GM18867 (cell line): ENCODE measurements around the gene BAHD1.

Experiments
- ATAC-seq: cut with Tn5 transposase; IDR thresholded peaks from one replicate; pipeline ENCODE4 v1.9.1; 2021; ENCODE audit warnings: mild to moderate bottlenecking, moderate library complexity; ENCODE audit not compliant: unreplicated experiment

Gene BAHD1

DNA sequence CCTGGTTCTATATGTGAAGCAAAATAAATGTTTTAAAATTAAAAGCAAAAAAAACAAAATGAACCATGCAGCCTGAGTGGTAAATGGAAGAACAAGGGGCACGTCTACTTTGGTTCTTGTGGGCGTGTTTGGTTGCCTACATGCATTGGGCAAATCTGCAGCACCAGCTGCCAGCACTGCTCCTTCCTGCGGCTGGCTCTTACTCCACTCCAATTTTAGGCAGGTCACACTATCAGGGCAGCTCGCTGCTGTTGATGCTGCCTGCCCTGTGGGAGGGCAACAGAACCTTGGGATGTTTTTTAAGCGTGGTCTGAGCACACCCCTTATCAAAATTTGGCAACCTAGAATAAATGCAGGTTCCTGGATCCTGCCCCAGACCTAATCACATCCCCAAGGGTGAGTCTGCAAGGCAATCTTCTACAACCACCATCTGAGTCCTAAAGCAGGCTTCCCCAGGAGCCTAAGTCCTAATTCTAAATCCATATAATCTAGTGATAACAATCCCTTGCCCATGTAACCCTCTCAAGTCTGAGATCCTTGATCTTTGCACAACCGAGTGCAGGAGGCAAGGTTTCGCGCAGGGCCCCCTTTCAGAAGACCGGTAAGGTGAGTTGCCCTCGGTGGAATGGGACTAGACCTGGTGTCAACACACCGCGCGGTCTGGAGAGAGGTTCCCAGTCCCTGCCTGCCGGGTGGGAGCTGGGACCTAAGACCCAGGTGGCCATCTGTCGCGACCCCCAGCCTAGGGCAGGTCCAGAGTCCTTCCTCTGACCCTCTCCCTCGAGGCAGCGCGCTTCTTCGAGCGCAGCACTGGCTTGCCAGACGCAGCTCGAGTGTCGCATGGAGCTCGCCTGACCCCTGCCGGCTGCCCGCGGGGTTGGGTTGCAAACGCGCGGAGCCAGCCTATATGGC is 19.3 kb upstream of the BAHD1 start:
- peak; percentile 86 for ATAC-seq

DNA sequence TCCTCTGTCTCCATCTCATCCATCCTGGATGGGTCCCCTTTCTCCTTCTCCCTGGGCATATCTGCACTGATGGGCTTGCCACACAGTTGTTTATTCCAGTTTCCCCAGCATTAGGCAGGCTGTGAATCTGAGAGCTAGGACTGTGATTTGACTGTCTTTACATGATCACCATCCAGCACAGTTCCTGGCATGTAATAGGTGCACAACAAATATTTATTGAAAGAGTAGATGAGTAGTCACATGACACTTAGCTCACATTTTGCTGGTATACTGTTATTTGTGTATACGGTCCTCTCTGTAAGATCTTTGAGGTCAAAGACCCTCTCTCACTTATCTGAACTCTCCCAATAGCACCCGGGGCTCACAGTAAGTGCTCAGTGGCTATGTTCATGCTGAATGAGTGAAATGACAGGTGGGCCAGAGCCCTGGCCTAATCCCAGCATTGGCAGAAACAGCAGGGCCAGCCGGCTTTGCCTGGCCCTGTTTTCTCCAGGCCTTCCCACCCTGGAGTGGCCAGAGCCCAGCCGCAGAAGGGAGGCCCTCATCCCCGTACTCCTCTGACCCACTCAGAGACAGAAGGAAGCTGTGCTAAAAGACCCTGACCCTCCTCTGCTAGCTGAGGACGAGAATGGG is 16.2 kb upstream of the BAHD1 start:
- no peak for ATAC-seq

DNA sequence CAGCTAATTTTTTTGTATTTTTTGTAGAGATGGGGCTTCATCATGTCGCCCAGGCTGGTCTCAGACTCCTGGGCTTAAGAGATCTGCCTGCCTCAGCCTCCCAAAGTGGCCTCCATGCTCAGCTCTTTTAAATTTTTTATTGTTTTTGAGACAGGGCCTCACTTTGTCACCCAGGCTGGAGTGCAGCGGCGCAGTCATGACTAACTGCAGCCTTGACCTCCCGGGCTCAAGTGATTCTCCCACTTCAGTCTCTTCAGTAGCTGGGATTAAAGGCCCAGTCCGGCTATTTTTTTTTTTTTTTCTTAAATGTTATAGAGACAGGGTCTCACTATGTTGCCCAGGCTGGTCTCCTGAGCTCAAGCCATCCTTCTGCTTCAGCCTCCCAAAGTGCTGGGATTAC is 15.1 kb upstream of the BAHD1 start:
- no peak for ATAC-seq

DNA sequence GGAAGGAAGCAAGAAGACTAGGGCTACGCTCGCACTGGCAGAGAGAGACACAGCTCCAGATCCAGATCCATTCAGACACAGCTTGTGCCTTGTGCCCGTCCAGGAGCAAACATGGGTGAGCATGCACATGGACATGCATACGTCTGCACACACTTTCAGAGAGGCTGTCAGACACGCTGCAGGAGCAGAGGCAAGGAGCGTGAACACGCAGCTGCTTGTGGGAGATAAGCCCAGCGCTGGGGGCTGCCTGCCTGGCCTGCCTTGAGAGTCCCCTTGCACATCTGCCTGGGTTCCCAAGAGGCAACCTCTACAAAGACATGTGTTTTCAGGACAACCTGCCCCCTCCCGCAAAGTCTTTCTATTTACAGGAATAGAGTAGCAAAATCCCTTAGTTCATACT is 13.6 kb upstream of the BAHD1 start:
- no peak for ATAC-seq

DNA sequence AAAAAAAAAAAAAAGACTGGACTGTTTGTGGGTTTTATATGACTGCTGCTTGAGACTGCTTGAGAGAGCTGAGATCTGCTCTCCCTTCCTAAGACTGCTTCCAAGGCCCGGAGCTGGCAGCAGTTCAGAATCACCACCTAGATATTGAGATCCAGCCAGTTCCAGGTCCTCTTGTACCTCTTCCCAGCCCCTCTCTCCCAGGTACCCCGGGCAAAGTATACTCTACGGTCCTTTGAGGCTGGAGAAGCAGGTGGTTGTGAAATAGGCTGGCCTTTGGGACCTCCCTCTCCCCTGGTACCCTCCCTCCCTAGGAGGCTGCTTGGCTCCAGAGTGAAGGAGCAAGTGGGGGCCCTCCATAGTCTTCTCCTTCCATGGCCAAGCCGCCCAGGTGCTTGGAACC is 12.6 kb upstream of the BAHD1 start:
- no peak for ATAC-seq

DNA sequence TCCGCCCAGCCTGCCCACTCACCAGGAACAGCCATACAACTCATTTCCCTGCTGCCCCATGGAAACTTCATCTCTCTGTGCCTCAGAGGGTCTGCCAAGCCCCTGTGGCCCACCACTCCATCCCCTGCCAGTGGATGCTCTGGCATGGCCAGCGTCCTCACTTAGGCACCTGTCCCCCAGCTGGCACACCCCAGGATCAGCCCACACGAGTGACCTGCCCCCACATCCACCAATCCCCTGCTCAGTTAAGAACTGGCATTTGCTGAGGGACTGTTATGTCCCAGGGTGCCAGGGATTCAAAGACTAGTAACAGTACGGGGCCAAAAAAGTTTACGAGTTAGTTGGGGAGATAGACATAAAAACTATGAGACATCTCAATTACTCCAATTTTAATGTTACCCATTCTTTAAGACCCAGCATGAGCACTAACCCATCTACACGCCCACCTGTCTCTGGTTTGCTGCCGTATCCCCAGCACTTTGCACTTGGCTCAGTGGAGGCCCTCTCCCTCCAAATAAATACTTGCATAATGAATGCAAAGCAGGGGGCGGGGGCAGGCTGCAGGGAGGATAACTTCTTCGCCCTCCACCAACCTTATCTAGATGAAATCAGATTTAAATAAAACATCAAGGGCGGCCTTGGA is 11.6 kb upstream of the BAHD1 start:
- ATAC-seq, result no peak

DNA sequence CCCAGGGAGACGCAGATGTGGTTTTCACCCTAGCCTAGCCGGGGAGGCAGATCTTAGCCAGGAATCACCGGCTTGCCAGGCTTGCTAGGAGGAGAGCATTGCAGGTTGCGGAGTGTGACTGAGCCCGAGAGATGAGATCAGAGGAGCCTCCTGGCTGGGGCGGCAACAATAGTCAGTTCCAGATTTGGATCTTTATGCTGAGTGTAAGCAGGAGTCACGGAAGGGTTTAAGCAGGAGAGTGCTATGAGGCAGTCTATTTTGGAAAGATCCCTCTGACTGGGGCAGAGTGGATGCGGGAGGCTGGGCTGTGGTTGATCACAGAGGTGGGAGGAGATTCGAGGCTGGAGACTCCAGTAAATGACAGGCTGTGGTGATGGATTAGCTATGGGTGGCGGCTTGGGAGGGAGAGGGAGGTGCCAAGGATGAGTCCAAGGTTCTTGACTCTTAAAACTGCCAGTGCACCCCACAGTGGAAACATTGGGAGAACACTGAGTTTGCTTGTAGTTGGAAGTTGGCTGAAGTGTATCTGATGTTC is 10.4 kb upstream of the BAHD1 start:
- ATAC-seq, result no peak

DNA sequence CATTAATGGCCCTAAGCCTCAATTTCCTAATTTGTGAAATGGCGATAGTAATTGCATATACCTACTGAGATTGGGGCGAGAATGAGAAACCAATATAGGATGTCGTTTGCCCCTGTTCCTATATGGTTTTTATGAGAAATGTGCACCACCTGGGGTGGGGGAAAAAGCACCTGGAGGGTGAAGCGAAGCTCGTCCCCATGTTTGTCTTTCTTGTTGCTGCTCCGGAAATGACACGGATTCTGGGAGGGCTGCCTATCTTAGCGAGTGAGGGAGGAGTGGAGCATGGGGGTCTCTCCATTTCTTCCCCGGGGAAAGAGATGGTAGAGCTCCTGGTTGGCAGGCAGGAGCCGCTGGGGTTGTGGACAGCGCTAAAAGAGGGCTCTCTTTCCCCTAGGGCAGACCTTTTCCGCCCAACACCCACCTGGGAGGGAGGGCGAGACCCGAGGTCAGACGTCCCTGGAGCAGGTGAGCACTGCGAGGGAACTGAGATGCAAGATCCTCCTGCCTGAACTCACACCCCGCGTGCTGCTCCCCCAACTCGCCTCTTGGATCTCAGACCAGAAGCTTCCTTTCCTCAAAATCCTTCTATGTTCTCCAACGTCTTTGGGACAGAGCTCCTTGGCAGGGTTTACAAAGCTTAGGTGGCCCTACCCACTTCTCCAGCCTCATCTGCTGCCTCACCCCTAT is 5.6 kb upstream of the BAHD1 start:
- ATAC-seq, result no peak

DNA sequence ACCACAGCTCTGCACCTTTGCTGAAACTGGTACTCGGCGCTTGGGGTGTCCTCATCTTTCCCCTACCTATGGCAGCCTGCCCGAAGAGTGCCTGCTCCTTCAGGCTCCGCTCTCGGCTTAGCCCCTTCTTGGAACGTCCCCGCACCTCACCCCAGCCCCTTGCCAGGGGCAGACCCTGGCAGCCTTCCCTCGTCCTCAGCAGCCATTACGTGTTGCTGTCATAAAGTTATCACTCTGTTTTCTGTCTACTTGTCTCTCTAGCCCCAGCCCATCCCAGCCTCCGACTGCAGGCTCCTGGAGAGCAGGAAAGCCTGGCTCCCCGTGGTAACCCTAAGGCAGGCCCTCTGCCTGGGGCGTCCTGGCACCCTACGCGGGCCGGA is 5.1 kb upstream of the BAHD1 start:
- ATAC-seq, result no peak

DNA sequence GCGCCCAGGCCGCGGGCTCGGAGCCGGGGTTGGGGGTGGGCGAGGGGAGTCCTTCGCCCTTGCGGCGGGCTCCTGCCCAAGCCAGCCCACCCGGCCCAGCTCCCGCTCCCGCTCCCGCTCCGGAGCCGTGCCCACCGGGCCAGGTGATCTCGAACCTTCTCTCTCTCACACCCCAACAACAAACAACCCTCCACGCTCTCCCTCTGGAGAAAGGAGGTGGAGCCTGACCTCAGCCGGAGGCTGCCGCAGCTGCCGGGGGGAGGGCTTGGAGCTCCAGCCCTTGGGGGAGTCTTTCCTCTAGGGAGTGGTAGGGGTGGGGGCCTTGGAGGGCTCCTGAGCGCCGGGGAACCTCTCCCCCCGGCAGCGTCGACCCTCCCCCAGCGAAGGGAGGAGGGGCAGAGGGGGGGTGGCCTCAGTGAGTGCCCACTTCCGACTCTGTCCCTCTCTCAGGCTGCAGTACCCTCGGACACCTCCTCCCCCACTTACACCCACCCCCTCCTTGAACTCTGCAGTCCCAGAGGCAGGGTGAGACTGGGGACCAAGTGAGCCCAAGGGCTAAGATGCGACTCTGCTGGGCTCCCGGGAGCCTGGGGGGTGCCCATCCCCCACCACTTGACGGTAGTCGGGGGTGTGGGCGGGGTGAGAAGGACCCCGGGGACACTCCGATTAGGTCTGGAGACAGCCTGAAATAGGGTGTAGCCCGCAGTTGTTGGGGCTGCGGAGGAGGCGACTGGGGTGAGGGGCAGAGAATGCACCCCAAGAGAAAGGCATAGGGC is 4.4 kb upstream of the BAHD1 start:
- no peak for ATAC-seq

DNA sequence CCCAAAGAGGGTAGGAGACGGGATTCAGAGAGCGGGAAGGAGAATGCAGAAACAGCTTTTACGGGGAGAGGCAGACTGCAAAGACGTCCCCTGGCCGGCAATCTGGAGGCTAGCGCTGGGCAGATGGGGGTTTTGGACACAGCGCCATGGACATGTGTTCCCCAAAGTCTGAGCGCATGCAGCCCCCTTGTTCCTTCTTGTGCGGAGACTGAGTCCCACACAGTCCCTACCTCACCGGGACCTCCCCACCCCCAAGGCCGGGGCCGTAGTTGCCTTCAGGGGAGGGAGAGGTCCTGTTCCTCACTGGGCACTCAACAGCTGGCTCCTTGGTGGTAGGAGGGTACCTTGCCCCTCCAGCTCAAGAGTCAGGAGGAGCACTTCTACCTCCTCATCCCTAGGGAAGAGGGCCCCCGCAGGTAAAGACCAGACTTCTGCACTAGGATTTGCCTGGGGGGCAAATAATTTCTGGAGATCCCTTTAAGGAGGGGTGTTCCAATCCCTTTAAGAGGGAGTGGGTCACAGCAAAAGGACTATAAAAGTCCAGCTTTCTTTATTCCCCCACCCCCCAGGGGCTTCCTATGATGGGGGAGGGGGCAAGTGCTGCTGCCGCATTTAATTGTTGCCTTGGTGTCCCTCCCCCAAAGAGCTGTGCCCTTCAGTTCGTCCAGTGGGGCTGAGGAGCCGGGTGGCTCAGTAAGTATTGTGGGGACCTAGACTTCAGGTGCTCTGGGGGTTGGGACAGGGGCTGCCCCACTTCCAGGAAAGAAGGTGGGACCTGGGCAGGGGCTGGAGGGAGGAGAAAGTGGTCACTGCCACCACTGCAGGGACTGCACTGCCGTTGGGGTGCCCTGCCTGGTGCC is 3.6 kb upstream of the BAHD1 start:
- ATAC-seq, result no peak

DNA sequence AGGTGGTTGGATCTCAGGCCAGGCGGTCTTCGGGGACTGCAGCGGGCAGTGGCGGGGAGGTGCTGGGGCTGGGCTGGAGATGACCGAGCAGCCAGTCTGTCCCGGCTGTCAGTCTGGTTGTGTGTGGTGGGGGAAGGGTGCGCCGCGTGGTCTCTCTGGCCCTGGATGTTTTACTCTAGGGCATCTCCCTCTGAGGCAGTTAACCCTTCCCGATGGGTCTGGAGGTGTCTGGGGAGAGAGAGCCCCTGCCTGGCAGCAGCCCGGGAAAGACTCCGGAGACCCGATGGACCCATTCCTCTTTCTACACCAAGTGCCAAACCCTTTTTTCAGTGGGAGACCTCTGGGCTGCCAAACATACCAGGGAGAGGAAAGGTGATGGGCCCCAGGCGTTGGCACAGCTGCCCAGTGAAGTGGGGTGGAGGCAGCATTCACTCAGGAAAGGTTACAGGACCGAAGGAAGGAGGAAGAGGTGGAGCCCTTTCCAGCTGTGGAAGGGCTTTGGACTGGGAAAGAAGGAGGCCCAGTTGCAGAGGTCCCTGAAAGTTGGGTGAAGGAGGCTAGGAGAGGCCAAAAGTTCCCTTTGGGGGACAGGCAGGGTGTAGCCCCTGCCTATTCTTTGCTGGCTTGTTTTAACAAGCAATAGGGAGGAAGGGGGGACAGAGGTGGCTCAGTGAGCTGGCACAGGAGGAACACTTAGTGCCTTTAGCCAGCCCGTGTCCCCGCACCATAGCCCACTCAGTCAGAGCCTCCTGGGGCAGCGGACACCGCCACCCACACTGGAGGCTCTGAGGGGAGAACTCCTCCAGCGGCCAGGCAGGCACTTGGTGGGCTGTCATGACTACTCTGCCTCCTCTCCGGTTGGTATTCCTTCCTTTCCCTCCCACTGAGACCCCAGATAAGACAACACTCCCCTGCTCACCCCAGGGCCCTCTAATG is 2.7 kb upstream of the BAHD1 start:
- ATAC-seq, result no peak

DNA sequence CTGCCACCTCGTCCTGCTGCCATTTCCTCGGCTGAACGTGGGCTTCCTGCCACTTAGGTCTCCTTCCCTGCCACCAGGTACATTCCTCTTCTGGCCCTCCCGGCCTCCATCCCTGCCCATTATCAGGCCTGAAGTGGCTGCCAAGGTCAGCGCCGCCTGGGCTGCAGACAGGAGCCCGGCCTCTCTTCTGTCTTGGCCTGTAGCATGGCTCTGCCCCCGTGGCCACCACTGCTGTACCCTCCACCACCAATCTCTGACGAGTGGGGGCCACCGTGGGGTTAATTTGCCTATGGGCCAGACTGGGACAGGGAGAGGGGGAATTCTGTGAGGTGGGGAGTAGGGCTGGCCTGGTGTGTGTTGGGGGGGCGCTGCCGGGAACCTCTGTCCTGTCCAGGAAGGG is 2.0 kb upstream of the BAHD1 start:
- no peak for ATAC-seq

DNA sequence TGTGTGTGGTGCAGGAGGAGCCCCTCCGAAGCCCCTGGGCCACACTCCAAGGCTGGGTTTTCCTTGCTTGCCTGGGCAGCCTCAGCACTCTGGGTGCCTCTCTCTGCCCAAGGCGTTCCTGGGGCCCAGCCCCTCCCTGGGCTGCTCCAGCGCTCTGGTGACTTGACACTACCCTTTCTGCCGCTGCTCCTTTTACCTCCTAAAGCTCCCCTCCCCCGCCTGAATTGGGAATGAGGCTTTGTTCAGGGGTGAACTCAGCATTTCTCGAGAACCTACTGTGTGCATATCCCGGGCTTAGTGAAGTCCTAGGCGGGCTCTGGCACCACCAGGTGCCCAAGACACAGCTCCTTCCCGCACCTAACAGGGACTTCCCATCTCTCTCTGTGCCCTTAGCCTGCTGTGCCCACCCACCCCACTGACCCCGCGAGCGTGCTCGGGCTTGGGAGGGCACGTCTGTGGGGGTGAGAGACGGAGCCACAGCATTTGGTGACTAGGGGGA is 1.2 kb upstream of the BAHD1 start:
- no peak for ATAC-seq

DNA sequence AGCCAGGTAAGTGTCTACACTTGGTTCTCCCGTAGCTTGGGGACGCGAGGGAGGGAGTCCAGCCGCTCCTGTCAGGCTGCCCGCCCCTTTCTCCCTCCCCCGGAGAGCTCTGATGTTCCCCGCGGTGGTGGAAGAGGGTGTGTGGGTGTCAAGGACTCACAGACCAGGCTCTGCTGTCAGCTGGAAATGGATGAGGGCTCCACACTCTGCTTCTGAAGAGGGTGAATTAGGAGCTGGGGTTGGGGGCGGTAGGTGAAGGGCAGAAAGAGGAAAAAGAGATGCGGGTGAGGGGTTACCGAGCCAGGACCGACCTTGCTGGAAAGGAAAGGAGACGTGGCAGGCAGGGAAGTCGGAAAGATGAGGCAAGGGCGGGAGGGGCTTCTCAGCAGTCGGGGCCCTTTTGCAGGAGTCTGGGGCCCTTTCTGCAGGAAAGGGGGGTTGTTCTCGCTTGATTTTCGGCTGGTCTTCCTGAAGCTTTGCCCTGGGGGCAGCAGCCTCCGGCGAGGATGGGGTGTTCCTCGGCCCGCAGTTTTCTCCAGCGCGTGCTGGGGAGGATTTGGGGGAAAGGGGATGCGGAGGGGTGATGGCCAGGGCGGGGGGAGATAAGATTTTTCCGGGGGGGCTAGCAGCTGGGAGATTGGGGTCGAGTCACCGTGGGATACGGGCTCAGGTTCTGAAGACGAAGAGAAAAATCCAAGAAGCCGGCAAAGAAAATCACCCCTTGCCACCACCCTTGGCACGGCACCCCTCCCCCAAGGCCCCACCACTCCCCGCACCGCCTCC is 602 bp upstream of the BAHD1 start:
- no peak for ATAC-seq

DNA sequence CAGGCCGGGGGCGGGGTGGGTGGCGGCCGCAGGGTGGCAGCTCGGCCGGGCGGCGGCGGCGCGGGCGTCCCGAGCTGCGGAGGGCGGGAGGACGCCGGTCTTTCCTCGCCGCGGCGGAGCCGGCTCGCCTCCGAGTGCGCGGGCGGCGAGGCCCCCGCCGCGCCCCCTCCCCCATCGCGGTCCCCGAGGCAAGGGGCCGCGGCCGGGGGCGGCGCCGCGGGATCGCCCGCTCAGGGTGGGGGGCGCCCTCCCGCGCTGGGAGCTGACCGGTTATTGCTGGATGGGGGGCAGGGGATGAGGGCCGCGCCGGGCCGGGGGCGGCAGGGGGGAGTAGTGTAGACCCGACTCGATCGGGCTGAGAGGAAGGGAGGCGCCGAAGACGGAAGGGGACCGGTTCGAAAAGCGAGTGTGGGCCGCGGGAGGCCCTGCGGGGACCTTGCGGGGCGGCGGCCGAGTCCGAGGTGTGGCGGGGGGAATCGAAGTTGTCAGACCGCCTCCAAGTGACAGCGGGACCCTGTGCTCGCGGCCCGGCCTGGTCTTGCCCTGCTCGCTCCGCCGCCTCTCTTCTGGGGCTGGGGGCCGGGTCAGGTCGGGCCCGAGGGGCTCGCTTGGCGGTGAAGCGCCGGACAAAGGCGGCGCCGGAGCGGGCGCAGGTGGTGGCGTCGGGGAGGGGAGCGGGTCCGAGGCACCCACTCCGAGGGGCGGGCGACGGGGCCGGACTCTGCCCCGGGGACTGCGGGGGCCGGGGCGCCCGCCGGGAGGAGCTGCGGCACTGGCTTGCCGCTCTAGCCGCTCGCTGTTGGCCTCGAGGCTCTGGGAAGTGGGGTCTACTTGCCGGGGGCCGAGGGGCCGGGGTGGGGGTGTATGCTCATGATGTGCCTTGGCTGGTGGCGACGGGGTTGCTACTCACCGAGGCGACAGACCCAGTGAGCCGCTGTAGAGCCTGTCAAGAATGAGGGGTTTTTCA is 1.1 kb downstream of the BAHD1 start:
- no peak for ATAC-seq
